ENCODE results near the gene CEND1. TPM values are rescaled to one million over a fixed set of nuclear protein-coding genes. Genes with fewer than 3 reads are reported as not detected.

The CEND1 gene
- total and polyA plus RNA-seq, 2 of the 13 experiments (the other 11 are each of a cell fraction or from before 2014, with no cell fraction given), result not detected

GRCh38 chr11:777288-778255 lies 12.3 kb downstream of the CEND1 start, which contains the start of gene GATD1 (continued):
- TF ChIP-seq DRAP1 (CRISPR knock-in tag; IDR thresholded peaks at IDR 0.05), result no peak
- TF ChIP-seq GABPB1 (CRISPR knock-in tag; IDR thresholded peaks at IDR 0.05), result peak; percentile 55
- TF ChIP-seq RBAK (CRISPR knock-in tag; IDR thresholded peaks at IDR 0.05), result no peak
- TF ChIP-seq SAP130 (CRISPR knock-in tag; IDR thresholded peaks at IDR 0.05; ENCODE audit: low read depth), result peak; percentile 54
- no peak for TF ChIP-seq CSRNP2 (CRISPR knock-in tag; conservative IDR thresholded peaks at IDR 0.05; ENCODE audit: low read depth)
- TF ChIP-seq ZBTB26 (CRISPR knock-in tag; IDR thresholded peaks at IDR 0.05; ENCODE audit: borderline replicate concordance), result no peak
- no peak for TF ChIP-seq FOXK2 (IDR thresholded peaks at IDR 0.05)
- TF ChIP-seq NCOA2 (CRISPR knock-in tag; IDR thresholded peaks at IDR 0.05), result no peak
- no peak for TF ChIP-seq ZNF282 (IDR thresholded peaks at IDR 0.05; ENCODE audit: partially characterized antibody)
- TF ChIP-seq ZFP36 (IDR thresholded peaks at IDR 0.05; ENCODE audit: borderline replicate concordance, low read depth, low read length, partially characterized antibody), result no peak
- TF ChIP-seq ZNF841 (CRISPR knock-in tag; IDR thresholded peaks at IDR 0.05; ENCODE audit: borderline replicate concordance), result no peak
- no peak for TF ChIP-seq GTF2F1 (IDR thresholded peaks at IDR 0.05; ENCODE audit: low read length)
- no peak for TF ChIP-seq RBM22 (optimal IDR thresholded peaks at IDR 0.05; ENCODE audit: low read length)
- peak; percentile 63 for TF ChIP-seq IKZF4 (CRISPR knock-in tag; IDR thresholded peaks at IDR 0.05; ENCODE audit: borderline replicate concordance, low read depth, not compliant biosample characterization)
- TF ChIP-seq POLR2A (IDR thresholded peaks at IDR 0.05; ENCODE audit: insufficient read depth in 1 of 2, low read depth in 2 of 2, low read length in 2 of 2), result peak in 1 of 2 experiments; percentile 57; a peak in 2 of 4 replicates
- no peak for TF ChIP-seq ZFAT (CRISPR knock-in tag; conservative IDR thresholded peaks at IDR 0.05)
- peak; percentile 24; the same call in 1 of the 2 replicates for TF ChIP-seq TAF1 (CRISPR knock-in tag; IDR thresholded peaks at IDR 0.05)
- TF ChIP-seq MAX (IDR thresholded peaks at IDR 0.05), result peak; percentile 70; the same call in 1 of the 2 replicates
- TF ChIP-seq PPARG (CRISPR knock-in tag; conservative IDR thresholded peaks at IDR 0.05), result no peak
- no peak for TF ChIP-seq ZNF260 (CRISPR knock-in tag; IDR thresholded peaks at IDR 0.05; ENCODE audit: borderline replicate concordance, low read depth)
- TF ChIP-seq ZNF274 (CRISPR knock-in tag; IDR thresholded peaks at IDR 0.05), result 0 out of 2 replicates have a peak, but pooled peaks have one; percentile 27
- TF ChIP-seq NFAT5 (CRISPR knock-in tag; IDR thresholded peaks at IDR 0.05), result peak; percentile 75; the same call in 1 of the 2 replicates

Data from HepG2 (cell line).